DND-41 (cell line): ENCODE data around the gene GPR176.

Source experiments
- EZH2 ChIP-seq: IDR thresholded peaks from 3 replicates; pipeline ENCODE4 v1.6.1; 2012; ENCODE audit warnings: borderline replicate concordance, low read depth, mild to moderate bottlenecking, moderate library complexity, low read length, inconsistent platforms; ENCODE audit not compliant: severe bottlenecking
- TF ChIP-seq, protein P1 (sequence below): IDR thresholded peaks from 2 replicates; pipeline ENCODE4 v1.5.1; 2012; ENCODE audit warnings: borderline replicate concordance, low read length, moderate library complexity, mild to moderate bottlenecking; ENCODE audit not compliant: poor library complexity, severe bottlenecking; ENCODE audit errors: extremely low read depth

DNA sequence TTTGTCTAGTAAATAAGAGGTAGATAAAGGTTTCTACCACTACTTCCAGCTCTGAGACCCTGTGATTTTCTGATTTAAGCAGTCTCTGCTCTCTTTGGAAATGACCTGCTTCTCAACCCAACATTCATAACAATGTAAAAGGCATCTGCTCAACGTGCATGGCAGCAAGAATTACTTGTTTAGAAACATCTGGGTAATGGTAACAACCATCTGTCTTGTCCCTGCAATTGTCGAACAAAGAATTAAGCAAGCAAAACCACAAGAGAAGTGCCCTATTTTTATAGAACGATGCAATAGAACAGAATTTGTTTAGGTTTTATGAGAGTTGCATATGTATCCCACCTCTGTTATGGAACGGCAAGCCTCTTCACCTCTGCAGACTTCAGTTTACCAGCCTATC lies 130.3 kb downstream of the GPR176 start:
- no peak for TF ChIP-seq EZH2
- TF ChIP-seq, protein P1, sequence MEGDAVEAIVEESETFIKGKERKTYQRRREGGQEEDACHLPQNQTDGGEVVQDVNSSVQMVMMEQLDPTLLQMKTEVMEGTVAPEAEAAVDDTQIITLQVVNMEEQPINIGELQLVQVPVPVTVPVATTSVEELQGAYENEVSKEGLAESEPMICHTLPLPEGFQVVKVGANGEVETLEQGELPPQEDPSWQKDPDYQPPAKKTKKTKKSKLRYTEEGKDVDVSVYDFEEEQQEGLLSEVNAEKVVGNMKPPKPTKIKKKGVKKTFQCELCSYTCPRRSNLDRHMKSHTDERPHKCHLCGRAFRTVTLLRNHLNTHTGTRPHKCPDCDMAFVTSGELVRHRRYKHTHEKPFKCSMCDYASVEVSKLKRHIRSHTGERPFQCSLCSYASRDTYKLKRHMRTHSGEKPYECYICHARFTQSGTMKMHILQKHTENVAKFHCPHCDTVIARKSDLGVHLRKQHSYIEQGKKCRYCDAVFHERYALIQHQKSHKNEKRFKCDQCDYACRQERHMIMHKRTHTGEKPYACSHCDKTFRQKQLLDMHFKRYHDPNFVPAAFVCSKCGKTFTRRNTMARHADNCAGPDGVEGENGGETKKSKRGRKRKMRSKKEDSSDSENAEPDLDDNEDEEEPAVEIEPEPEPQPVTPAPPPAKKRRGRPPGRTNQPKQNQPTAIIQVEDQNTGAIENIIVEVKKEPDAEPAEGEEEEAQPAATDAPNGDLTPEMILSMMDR = no peak
